M059J (cell line): ENCODE measurements around the gene IL17RD. TPM values are rescaled to one million over a fixed set of nuclear protein-coding genes. Genes with fewer than 3 reads are reported as not detected.

Source experiments
- total RNA-seq: library from RNA; depleted of rRNA; stranded (reverse); fragments of >200 nt; shearing (Covaris generic); gene quantifications from 2 replicates; pipeline ENCODE4 v1.2.3, GENCODE V29; 2014; rRNA removed

The IL17RD gene
- total RNA-seq, 1 experiment from 2014 or later, result 1.6 TPM

Other genes starting within 250 kb of the IL17RD start
- gene SPATA12, start 104.7 kb downstream of the IL17RD start, total RNA-seq, result 0.07 TPM in 1 of 2 replicates, not detected in the other
- gene HESX1, start 34.6 kb upstream of the IL17RD start, total RNA-seq, result 1.4 TPM in 1 of 2 replicates, not detected in the other
- gene APPL1, start 62.4 kb upstream of the IL17RD start, total RNA-seq, result 12.8 and 19.0 TPM in 2 replicates
- not detected in 2 replicates for gene ASB14, start 127.3 kb upstream of the IL17RD start, total RNA-seq